DND-41 (cell line): ENCODE data around the gene TNS1.

Source experiments
- ATAC-seq: fragments of 200-7000 bp; cut with Tn5 transposase; 3 replicates; pipeline ENCODE4 v1.9.1; 2021; ENCODE audit warnings: low read depth; ENCODE audit not compliant: insufficient read depth
- DNase-seq: peaks from one replicate; pipeline ENCODE4 v3.0.0-alpha.2; 2020
- H2AFZ ChIP-seq: 2 replicates; pipeline ENCODE4 v1.6.0; 2012; ENCODE audit warnings: low read depth, low read length
- H3K27ac ChIP-seq: 2 replicates; pipeline ENCODE4 v1.5.1; 2012; ENCODE audit warnings: low read length, inconsistent platforms
- H3K27me3 ChIP-seq: fragments of 200-600 bp; sonication (generic); 2 replicates; pipeline ENCODE4 v1.6.0; 2012; ENCODE audit warnings: low read length, mild to moderate bottlenecking, inconsistent platforms; ENCODE audit not compliant: insufficient read depth, poor library complexity
- H3K36me3 ChIP-seq: 2 replicates; pipeline ENCODE4 v1.5.1; 2012; ENCODE audit warnings: low read length, inconsistent platforms; ENCODE audit not compliant: insufficient read depth
- H3K4me1 ChIP-seq: 2 replicates; pipeline ENCODE4 v1.5.1; 2012; ENCODE audit warnings: mild to moderate bottlenecking, low read length; ENCODE audit not compliant: insufficient read depth
- H3K4me2 ChIP-seq: 2 replicates; pipeline ENCODE4 v1.6.0; 2012; ENCODE audit warnings: mild to moderate bottlenecking, moderate library complexity, low read length, inconsistent platforms; ENCODE audit not compliant: insufficient read depth
- H3K4me3 ChIP-seq, 2 experiments: fragments of 200-600 bp in 1 of 2; shearing (Covaris generic) in 1 of 2; 2 replicates each; pipeline ENCODE4 v1.5.1; 2012 to 2016; ENCODE audit warnings: inconsistent platforms in 2 of 2, low read length in 2 of 2, mild to moderate bottlenecking in 2 of 2, low read depth in 1 of 2, moderate library complexity in 1 of 2
- H3K79me2 ChIP-seq: 2 replicates; pipeline ENCODE4 v1.6.0; 2012; ENCODE audit warnings: low read length, inconsistent platforms; ENCODE audit not compliant: insufficient read depth
- H3K9ac ChIP-seq: 2 replicates; pipeline ENCODE4 v1.6.0; 2012; ENCODE audit warnings: low read depth, mild to moderate bottlenecking, inconsistent platforms, low read length, moderate library complexity
- H3K9me3 ChIP-seq: 2 replicates; pipeline ENCODE4 v1.5.1; 2012; ENCODE audit warnings: low read length, moderate library complexity, mild to moderate bottlenecking, inconsistent platforms; ENCODE audit not compliant: insufficient read depth, severe bottlenecking
- H4K20me1 ChIP-seq: 2 replicates; pipeline ENCODE4 v1.6.0; 2012; ENCODE audit warnings: low read length; ENCODE audit not compliant: insufficient read depth
- CTCF ChIP-seq: IDR thresholded peaks from 2 replicates; pipeline ENCODE4 v1.5.1; 2012; ENCODE audit warnings: borderline replicate concordance, low read length, moderate library complexity, mild to moderate bottlenecking; ENCODE audit not compliant: poor library complexity, severe bottlenecking; ENCODE audit errors: extremely low read depth
- EZH2 ChIP-seq: IDR thresholded peaks from 3 replicates; pipeline ENCODE4 v1.6.1; 2012; ENCODE audit warnings: borderline replicate concordance, low read depth, mild to moderate bottlenecking, moderate library complexity, low read length, inconsistent platforms; ENCODE audit not compliant: severe bottlenecking

TNS1 gene

GRCh38 chr2:217916504-217917254 is 86.1 kb downstream of the TNS1 start:
- ATAC-seq (no peak), DNase-seq (no peak)
- no peak overlapping the region for H3K4me2 ChIP-seq
- H3K9ac ChIP-seq, result no peak overlapping the region
- H3K36me3 ChIP-seq, result no peaks in the 10 kb centered on the region
- H3K4me3 ChIP-seq, result no peak overlapping the region
- H3K9me3 ChIP-seq, result no peaks in the 10 kb centered on the region
- no peak overlapping the region for H2AFZ ChIP-seq
- H3K79me2 ChIP-seq, result no peaks in the 10 kb centered on the region
- no peak overlapping the region for H3K27ac ChIP-seq
- H3K27me3 ChIP-seq, result peaks cover 18% of the 10 kb centered on the region
- TF ChIP-seq EZH2, result no peak
- TF ChIP-seq CTCF, result no peak
- peaks cover 4% of the 10 kb centered on the region; the same call in 1 of the 2 replicates for H4K20me1 ChIP-seq
- no peaks in the 10 kb centered on the region for H3K4me1 ChIP-seq

GRCh38 chr2:217915706-217916105 is 87.1 kb downstream of the TNS1 start:
- Histone ChIP-seq H3K27me3 (peaks cover 20% of the 10 kb centered on the region), H3K79me2 (no peaks in the 10 kb centered on the region), H3K9ac (no peak overlapping the region), H3K4me3 (no peak overlapping the region), H2AFZ (no peak overlapping the region), H3K9me3 (no peaks in the 10 kb centered on the region), H3K27ac (no peak overlapping the region), H3K36me3 (no peaks in the 10 kb centered on the region), H3K4me2 (no peak overlapping the region), H4K20me1 (peaks cover 4% of the 10 kb centered on the region; the same call in 1 of the 2 replicates), H3K4me1 (no peaks in the 10 kb centered on the region)
- ATAC-seq, result no peak
- no peak for DNase-seq
- TF ChIP-seq EZH2, result no peak
- TF ChIP-seq CTCF, result no peak

GRCh38 chr2:217914878-217915277 is 87.9 kb downstream of the TNS1 start:
- ATAC-seq (no peak), DNase-seq (no peak)
- Histone ChIP-seq H2AFZ (no peak overlapping the region), H3K27ac (no peak overlapping the region), H3K4me3 (no peak overlapping the region), H3K36me3 (no peaks in the 10 kb centered on the region), H3K4me1 (no peaks in the 10 kb centered on the region), H3K9me3 (no peaks in the 10 kb centered on the region), H3K79me2 (no peaks in the 10 kb centered on the region), H3K9ac (no peak overlapping the region), H4K20me1 (peaks cover 4% of the 10 kb centered on the region; the same call in 1 of the 2 replicates), H3K4me2 (no peak overlapping the region), H3K27me3 (peaks cover 17% of the 10 kb centered on the region)
- TF ChIP-seq EZH2 (no peak), CTCF (no peak)
